ENCODE data around the gene NPEPL1. TPM values are rescaled to one million over a fixed set of nuclear protein-coding genes. Genes with fewer than 3 reads are reported as not detected.

NPEPL1 gene
- total and polyA plus RNA-seq, 8 donors: 25.1 to 44.4 (median 33.3) TPM

DNA sequence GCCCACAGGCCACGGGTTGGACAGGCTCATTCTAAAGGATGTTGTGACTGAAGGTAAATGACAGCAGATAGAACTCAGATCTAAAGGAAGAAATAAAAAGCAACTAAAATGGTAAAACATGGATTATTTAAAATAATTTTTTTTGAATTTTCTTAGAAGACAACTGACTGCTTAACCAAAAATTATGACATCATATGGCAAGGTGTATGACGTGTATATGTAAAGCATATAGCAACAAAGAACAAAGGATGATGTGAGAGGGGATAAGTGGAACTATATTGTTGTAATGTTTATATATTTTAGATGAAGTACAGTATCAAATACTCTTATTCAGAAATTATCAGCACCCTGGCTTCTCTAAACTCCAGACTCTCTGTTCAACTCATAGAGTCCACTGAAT is 38.6 kb downstream of the NPEPL1 start:
- intact Hi-C loops (cut with DNase I): no loop called here
- ATAC-seq: no peak
- DNase-seq: no peak
- H3K36me3 ChIP-seq: no peaks in the 10 kb centered on the region
- no peaks in the 10 kb centered on the region for H3K9me3 ChIP-seq
- H3K4me1 ChIP-seq: no peaks in the 10 kb centered on the region
- peaks cover 0 to 5% of the 10 kb centered on the region in 2 donors for H3K27me3 ChIP-seq
- H3K4me3 ChIP-seq: no peak overlapping the region
- TF ChIP-seq, protein P1, sequence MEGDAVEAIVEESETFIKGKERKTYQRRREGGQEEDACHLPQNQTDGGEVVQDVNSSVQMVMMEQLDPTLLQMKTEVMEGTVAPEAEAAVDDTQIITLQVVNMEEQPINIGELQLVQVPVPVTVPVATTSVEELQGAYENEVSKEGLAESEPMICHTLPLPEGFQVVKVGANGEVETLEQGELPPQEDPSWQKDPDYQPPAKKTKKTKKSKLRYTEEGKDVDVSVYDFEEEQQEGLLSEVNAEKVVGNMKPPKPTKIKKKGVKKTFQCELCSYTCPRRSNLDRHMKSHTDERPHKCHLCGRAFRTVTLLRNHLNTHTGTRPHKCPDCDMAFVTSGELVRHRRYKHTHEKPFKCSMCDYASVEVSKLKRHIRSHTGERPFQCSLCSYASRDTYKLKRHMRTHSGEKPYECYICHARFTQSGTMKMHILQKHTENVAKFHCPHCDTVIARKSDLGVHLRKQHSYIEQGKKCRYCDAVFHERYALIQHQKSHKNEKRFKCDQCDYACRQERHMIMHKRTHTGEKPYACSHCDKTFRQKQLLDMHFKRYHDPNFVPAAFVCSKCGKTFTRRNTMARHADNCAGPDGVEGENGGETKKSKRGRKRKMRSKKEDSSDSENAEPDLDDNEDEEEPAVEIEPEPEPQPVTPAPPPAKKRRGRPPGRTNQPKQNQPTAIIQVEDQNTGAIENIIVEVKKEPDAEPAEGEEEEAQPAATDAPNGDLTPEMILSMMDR (IDR thresholded peaks at IDR 0.05): no peak
- no peak overlapping the region for H3K27ac ChIP-seq

GRCh38 chr20:58737198-58737597 is 44.6 kb downstream of the NPEPL1 start:
- intact Hi-C loops (cut with DNase I): no loop called here
- H3K36me3 ChIP-seq: no peaks in the 10 kb centered on the region
- no peak overlapping the region for H3K27ac ChIP-seq
- H3K27me3 ChIP-seq: peaks cover 0 to 31% of the 10 kb centered on the region in 2 donors
- H3K4me1 ChIP-seq: no peaks in the 10 kb centered on the region
- DNase-seq (no peak), ATAC-seq (no peak)
- H3K9me3 ChIP-seq: no peaks in the 10 kb centered on the region
- H3K4me3 ChIP-seq: no peak overlapping the region
- TF ChIP-seq, protein P1 (IDR thresholded peaks at IDR 0.05): no peak

GRCh38 chr20:58740356-58741308 is 48.0 kb downstream of the NPEPL1 start:
- Histone ChIP-seq H3K9me3 (no peaks in the 10 kb centered on the region), H3K27ac (no peak overlapping the region), H3K4me3 (no peak overlapping the region), H3K27me3 (peaks cover 0 to 36% of the 10 kb centered on the region in 2 donors), H3K4me1 (no peaks in the 10 kb centered on the region), H3K36me3 (no peaks in the 10 kb centered on the region)
- intact Hi-C loops (cut with DNase I): no loop called here
- DNase-seq (no peak), ATAC-seq (no peak)
- TF ChIP-seq, protein P1 (IDR thresholded peaks at IDR 0.05): no peak

DNA sequence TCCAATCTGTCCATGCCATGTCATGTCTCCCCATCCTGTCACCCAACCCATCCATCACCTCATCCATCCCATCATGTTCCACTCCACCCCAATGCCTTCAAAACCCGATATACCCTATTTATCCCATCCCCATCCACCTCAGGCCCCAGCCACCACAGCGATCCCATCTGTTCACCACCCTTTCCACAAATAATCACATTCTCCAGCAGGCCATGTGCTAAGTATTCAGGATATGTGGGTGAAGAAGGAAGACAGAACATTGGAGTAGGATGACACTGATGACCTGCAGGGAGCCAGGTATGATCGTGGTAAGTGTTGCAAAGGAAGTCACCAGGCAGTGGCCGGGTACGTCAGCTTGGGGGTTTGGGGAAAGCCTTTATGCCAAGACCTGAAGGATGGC is 48.8 kb downstream of the NPEPL1 start:
- no peak for ATAC-seq
- DNase-seq: no peak
- intact Hi-C loops (cut with DNase I): no loop called here
- TF ChIP-seq, protein P1 (IDR thresholded peaks at IDR 0.05): no peak
- peaks cover 0 to 36% of the 10 kb centered on the region in 2 donors for H3K27me3 ChIP-seq
- no peak overlapping the region for H3K4me3 ChIP-seq
- no peaks in the 10 kb centered on the region for H3K36me3 ChIP-seq
- no peaks in the 10 kb centered on the region for H3K9me3 ChIP-seq
- H3K4me1 ChIP-seq: no peaks in the 10 kb centered on the region
- H3K27ac ChIP-seq: no peak overlapping the region

DNA sequence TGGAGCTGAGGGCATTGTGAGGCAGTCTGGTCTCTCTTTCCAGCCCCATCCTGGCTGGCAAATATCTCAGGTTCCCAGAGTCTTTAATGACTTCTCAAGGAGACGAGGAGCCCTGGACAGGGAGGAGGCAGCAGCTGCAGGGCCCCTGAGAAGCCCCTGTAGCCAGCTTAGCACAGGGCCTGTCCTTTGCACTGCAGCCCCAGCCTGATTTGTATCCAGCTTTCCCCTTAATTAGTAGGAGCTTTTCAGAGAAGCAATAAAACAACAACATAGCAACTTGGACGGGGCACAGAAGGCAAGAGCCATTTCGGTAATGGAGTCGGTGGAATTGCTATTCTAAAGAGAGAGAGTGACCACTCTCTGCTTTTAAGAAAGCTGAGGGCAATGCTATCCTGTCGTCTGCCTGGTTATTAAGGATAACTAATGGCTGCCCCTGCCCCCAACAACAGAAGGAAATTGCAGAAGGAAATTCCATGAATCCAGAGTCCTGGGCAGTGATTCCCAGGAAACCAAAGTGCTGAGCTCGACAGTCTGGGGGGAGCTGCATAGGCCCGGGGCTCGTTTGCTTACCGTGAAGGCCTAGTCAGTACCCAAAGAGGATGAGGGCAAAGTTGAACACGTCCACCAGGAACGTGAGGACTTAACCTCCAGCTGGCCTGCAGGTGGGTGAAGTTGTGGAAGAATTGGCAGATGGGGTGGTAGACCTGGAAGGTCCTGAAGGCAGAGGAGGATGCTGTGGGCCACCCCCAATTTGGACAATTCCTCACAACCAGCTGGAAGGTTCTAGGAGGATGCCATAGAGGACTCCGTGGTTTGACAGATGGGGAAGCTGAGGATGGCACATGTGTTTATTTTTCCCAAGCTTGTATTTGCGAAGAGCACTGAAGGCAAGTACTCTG is 50.3 kb downstream of the NPEPL1 start:
- no peaks in the 10 kb centered on the region for H3K4me1 ChIP-seq
- TF ChIP-seq, protein P1 (IDR thresholded peaks at IDR 0.05): no peak

More for the DNA sequence above, 50.3 kb downstream of the NPEPL1 start:
- ATAC-seq: no peak
- intact Hi-C loops (cut with DNase I): no loop called here
- Histone ChIP-seq H3K9me3 (no peaks in the 10 kb centered on the region), H3K27me3 (peaks cover 0 to 40% of the 10 kb centered on the region in 2 donors), H3K27ac (no peak overlapping the region), H3K36me3 (no peaks in the 10 kb centered on the region), H3K4me3 (no peak overlapping the region)
- DNase-seq: no peak

Data from left lung (tissue), 10 donors.